Measurements from ENCODE around the gene C10orf90.

The C10orf90 gene

GRCh38 chr10:126663880-126664279, 6.6 kb downstream of the C10orf90 start:
- no peak overlapping the region for H3K4me3 Mint-ChIP-seq
- no peaks in the 10 kb centered on the region for H3K9me3 Mint-ChIP-seq
- DNase-seq (ENCODE audit: low spot score in 2 of 2): no peak
- H3K4me1 Mint-ChIP-seq: no peaks in the 10 kb centered on the region
- no peak for ATAC-seq (ENCODE audit: low read depth)
- H3K27ac Mint-ChIP-seq: no peak overlapping the region
- H3K36me3 Mint-ChIP-seq: no peaks in the 10 kb centered on the region
- H3K27me3 Mint-ChIP-seq: peaks cover 7% of the 10 kb centered on the region

- no peak overlapping the region for H3K4me3 Mint-ChIP-seq
- DNase-seq (ENCODE audit: low spot score in 2 of 2) (no peak), ATAC-seq (ENCODE audit: low read depth) (no peak)
- peaks cover 7% of the 10 kb centered on the region for H3K27me3 Mint-ChIP-seq
- H3K36me3 Mint-ChIP-seq: no peaks in the 10 kb centered on the region
- H3K9me3 Mint-ChIP-seq: no peaks in the 10 kb centered on the region
- no peaks in the 10 kb centered on the region for H3K4me1 Mint-ChIP-seq
- H3K27ac Mint-ChIP-seq: no peak overlapping the region
Observed at GRCh38 chr10:126663328-126663727, 7.2 kb downstream of the C10orf90 start.

GRCh38 chr10:126661841-126662515, 8.5 kb downstream of the C10orf90 start:
- H3K4me3 Mint-ChIP-seq: no peak overlapping the region
- H3K4me1 Mint-ChIP-seq: no peaks in the 10 kb centered on the region
- no peaks in the 10 kb centered on the region for H3K36me3 Mint-ChIP-seq
- no peak overlapping the region for H3K27ac Mint-ChIP-seq
- H3K9me3 Mint-ChIP-seq: no peaks in the 10 kb centered on the region
- peaks cover 7% of the 10 kb centered on the region for H3K27me3 Mint-ChIP-seq
- no peak for DNase-seq (ENCODE audit: low spot score in 2 of 2)
- ATAC-seq (ENCODE audit: low read depth): no peak

- no peaks in the 10 kb centered on the region for H3K9me3 Mint-ChIP-seq
- no peak overlapping the region for H3K4me3 Mint-ChIP-seq
- no peak for DNase-seq (ENCODE audit: low spot score in 2 of 2)
- no peak overlapping the region for H3K27ac Mint-ChIP-seq
- no peaks in the 10 kb centered on the region for H3K4me1 Mint-ChIP-seq
- no peak for ATAC-seq (ENCODE audit: low read depth)
- peaks cover 7% of the 10 kb centered on the region for H3K27me3 Mint-ChIP-seq
- H3K36me3 Mint-ChIP-seq: no peaks in the 10 kb centered on the region
Observed at GRCh38 chr10:126661356-126661755, 9.1 kb downstream of the C10orf90 start.

GRCh38 chr10:126659750-126660149, 10.7 kb downstream of the C10orf90 start:
- Mint-ChIP-seq H3K9me3 (no peaks in the 10 kb centered on the region), H3K27me3 (peaks cover 5% of the 10 kb centered on the region), H3K36me3 (no peaks in the 10 kb centered on the region), H3K27ac (no peak overlapping the region), H3K4me1 (no peaks in the 10 kb centered on the region), H3K4me3 (no peak overlapping the region)
- DNase-seq (ENCODE audit: low spot score in 2 of 2) (no peak), ATAC-seq (ENCODE audit: low read depth) (no peak)

GRCh38 chr10:126658928-126659327, 11.6 kb downstream of the C10orf90 start:
- peaks cover 3% of the 10 kb centered on the region for H3K27me3 Mint-ChIP-seq
- H3K27ac Mint-ChIP-seq: no peak overlapping the region
- no peaks in the 10 kb centered on the region for H3K36me3 Mint-ChIP-seq
- no peaks in the 10 kb centered on the region for H3K4me1 Mint-ChIP-seq
- DNase-seq (ENCODE audit: low spot score in 2 of 2) (no peak), ATAC-seq (ENCODE audit: low read depth) (no peak)
- no peak overlapping the region for H3K4me3 Mint-ChIP-seq
- H3K9me3 Mint-ChIP-seq: no peaks in the 10 kb centered on the region

GRCh38 chr10:126654579-126654978, 15.9 kb downstream of the C10orf90 start:
- no peak for ATAC-seq (ENCODE audit: low read depth)
- Mint-ChIP-seq H3K27ac (no peak overlapping the region), H3K27me3 (no peaks in the 10 kb centered on the region), H3K36me3 (no peaks in the 10 kb centered on the region), H3K4me1 (no peaks in the 10 kb centered on the region), H3K9me3 (no peaks in the 10 kb centered on the region), H3K4me3 (no peak overlapping the region)
- no peak for DNase-seq (ENCODE audit: low spot score in 2 of 2)

GRCh38 chr10:126651467-126651866, 19.0 kb downstream of the C10orf90 start:
- H3K4me1 Mint-ChIP-seq: no peaks in the 10 kb centered on the region
- no peak for ATAC-seq (ENCODE audit: low read depth)
- H3K36me3 Mint-ChIP-seq: no peaks in the 10 kb centered on the region
- no peak overlapping the region for H3K27ac Mint-ChIP-seq
- H3K9me3 Mint-ChIP-seq: peaks cover 3% of the 10 kb centered on the region
- no peak overlapping the region for H3K4me3 Mint-ChIP-seq
- H3K27me3 Mint-ChIP-seq: no peaks in the 10 kb centered on the region
- DNase-seq (ENCODE audit: low spot score in 2 of 2): no peak

- Mint-ChIP-seq H3K27me3 (no peaks in the 10 kb centered on the region), H3K4me1 (no peaks in the 10 kb centered on the region), H3K27ac (no peak overlapping the region), H3K36me3 (no peaks in the 10 kb centered on the region), H3K9me3 (peaks cover 3% of the 10 kb centered on the region), H3K4me3 (no peak overlapping the region)
- ATAC-seq (ENCODE audit: low read depth) (no peak), DNase-seq (ENCODE audit: low spot score in 2 of 2) (no peak)
Observed at GRCh38 chr10:126650161-126650560, 20.3 kb downstream of the C10orf90 start.

GRCh38 chr10:126647116-126647515, 23.4 kb downstream of the C10orf90 start:
- no peak for DNase-seq (ENCODE audit: low spot score in 2 of 2)
- no peak for ATAC-seq (ENCODE audit: low read depth)
- Mint-ChIP-seq H3K27ac (no peak overlapping the region), H3K27me3 (peaks cover 4% of the 10 kb centered on the region), H3K36me3 (no peaks in the 10 kb centered on the region), H3K4me1 (no peaks in the 10 kb centered on the region), H3K9me3 (peaks cover 8% of the 10 kb centered on the region), H3K4me3 (no peak overlapping the region)

- H3K9me3 Mint-ChIP-seq: peaks cover 8% of the 10 kb centered on the region
- ATAC-seq (ENCODE audit: low read depth) (no peak), DNase-seq (ENCODE audit: low spot score in 2 of 2) (no peak)
- H3K4me3 Mint-ChIP-seq: no peak overlapping the region
- H3K27me3 Mint-ChIP-seq: peaks cover 4% of the 10 kb centered on the region
- H3K27ac Mint-ChIP-seq: no peak overlapping the region
- H3K36me3 Mint-ChIP-seq: no peaks in the 10 kb centered on the region
- no peaks in the 10 kb centered on the region for H3K4me1 Mint-ChIP-seq
Observed at GRCh38 chr10:126646110-126646509, 24.4 kb downstream of the C10orf90 start.

- H3K36me3 Mint-ChIP-seq: no peaks in the 10 kb centered on the region
- peaks cover 4% of the 10 kb centered on the region for H3K27me3 Mint-ChIP-seq
- no peak overlapping the region for H3K27ac Mint-ChIP-seq
- DNase-seq (ENCODE audit: low spot score in 2 of 2): no peak
- H3K4me1 Mint-ChIP-seq: no peaks in the 10 kb centered on the region
- peaks cover 4% of the 10 kb centered on the region for H3K9me3 Mint-ChIP-seq
- H3K4me3 Mint-ChIP-seq: no peak overlapping the region
- no peak for ATAC-seq (ENCODE audit: low read depth)
Observed at GRCh38 chr10:126640401-126640800, 30.1 kb downstream of the C10orf90 start.

- H3K9me3 Mint-ChIP-seq: peaks cover 4% of the 10 kb centered on the region
- DNase-seq (ENCODE audit: low spot score in 2 of 2) (no peak), ATAC-seq (ENCODE audit: low read depth) (no peak)
- no peaks in the 10 kb centered on the region for H3K36me3 Mint-ChIP-seq
- H3K4me1 Mint-ChIP-seq: no peaks in the 10 kb centered on the region
- H3K27me3 Mint-ChIP-seq: peaks cover 3% of the 10 kb centered on the region
- H3K27ac Mint-ChIP-seq: no peak overlapping the region
- no peak overlapping the region for H3K4me3 Mint-ChIP-seq
Observed at GRCh38 chr10:126639084-126639483, 31.4 kb downstream of the C10orf90 start.

GRCh38 chr10:126638542-126638941, 32.0 kb downstream of the C10orf90 start:
- no peaks in the 10 kb centered on the region for H3K36me3 Mint-ChIP-seq

GRCh38 chr10:126637501-126637900, 33.0 kb downstream of the C10orf90 start:
- no peak overlapping the region for H3K27ac Mint-ChIP-seq
- no peak overlapping the region for H3K4me3 Mint-ChIP-seq
- H3K9me3 Mint-ChIP-seq: peaks cover 1% of the 10 kb centered on the region
- H3K27me3 Mint-ChIP-seq: peaks cover under 1% of the 10 kb centered on the region
- H3K4me1 Mint-ChIP-seq: no peaks in the 10 kb centered on the region
- ATAC-seq (ENCODE audit: low read depth): no peak
- no peaks in the 10 kb centered on the region for H3K36me3 Mint-ChIP-seq
- DNase-seq (ENCODE audit: low spot score in 2 of 2): no peak

More at GRCh38 chr10:126638542-126638941, 32.0 kb downstream of the C10orf90 start:
- Mint-ChIP-seq H3K27ac (no peak overlapping the region), H3K27me3 (peaks cover 2% of the 10 kb centered on the region), H3K4me1 (no peaks in the 10 kb centered on the region), H3K9me3 (peaks cover 4% of the 10 kb centered on the region), H3K4me3 (no peak overlapping the region)
- ATAC-seq (ENCODE audit: low read depth) (no peak), DNase-seq (ENCODE audit: low spot score in 2 of 2) (no peak)

Measured in memory B cell (primary cell).